OCI-LY7 (cell line): ENCODE data around the gene SKAP2. TPM values are rescaled to one million over a fixed set of nuclear protein-coding genes. Genes with fewer than 3 reads are reported as not detected.
A peak's percentile ranks its signal among the peaks of the same experiment; 100 is the strongest.

Experiments
- BruUV-seq: library from RNA; stranded (reverse); fragments of 400-500 nt; replicated peaks from 2 replicates; lab custom pipeline; 2021; lab: Mats Ljungman, UMichigan
- CTCF ChIA-PET: fragments of 300-600 bp; sonication (Branson Sonifier 250); formaldehyde crosslinking; loops from one replicate; lab custom pipeline; 2022; ENCODE audit warnings: antibody characterized with exemption; ENCODE audit not compliant: unreplicated experiment; lab: Charles Lee
- POLR2A ChIA-PET: fragments of 300-600 bp; sonication (Branson Sonifier 250); formaldehyde crosslinking; loops from one replicate; lab custom pipeline; 2022; ENCODE audit warnings: antibody characterized with exemption; lab: Charles Lee
- DNase-seq: peaks from one replicate; pipeline ENCODE4 v3.0.0-alpha.2; 2015; ENCODE audit warnings: low spot score
- H2AFZ ChIP-seq: fragments of 200-600 bp; sonication (generic), shearing (Covaris generic); 2 replicates; pipeline ENCODE4 v1.6.1; 2014; ENCODE audit warnings: mild to moderate bottlenecking, antibody characterized with exemption, low read length, moderate library complexity
- H3K27ac ChIP-seq: fragments of 200-600 bp; sonication (generic); 2 replicates; pipeline ENCODE4 v1.5.1; 2014; ENCODE audit warnings: mixed run types, low read depth, mild to moderate bottlenecking, moderate library complexity, low read length, inconsistent platforms; ENCODE audit not compliant: poor library complexity, severe bottlenecking
- H3K36me3 ChIP-seq: fragments of 200-600 bp; sonication (generic); 2 replicates; pipeline ENCODE4 v1.6.1; 2014; ENCODE audit warnings: mild to moderate bottlenecking, antibody characterized with exemption, low read length, moderate library complexity, mixed read lengths; ENCODE audit not compliant: insufficient read depth
- H3K4me1 ChIP-seq: fragments of 200-600 bp; sonication (generic); 2 replicates; pipeline ENCODE4 v1.5.1; 2014; ENCODE audit warnings: mild to moderate bottlenecking, low read length; ENCODE audit not compliant: insufficient read depth, poor library complexity, severe bottlenecking
- H3K4me2 ChIP-seq: fragments of 200-600 bp; sonication (generic); 2 replicates; pipeline ENCODE4 v1.6.1; 2014; ENCODE audit warnings: mild to moderate bottlenecking, low read length
- H3K4me3 ChIP-seq: fragments of 200-600 bp; sonication (generic); 2 replicates; pipeline ENCODE4 v1.5.1; 2014; ENCODE audit warnings: mild to moderate bottlenecking, low read depth, low read length; ENCODE audit not compliant: poor library complexity, severe bottlenecking
- H3K79me2 ChIP-seq: fragments of 200-600 bp; sonication (generic); 2 replicates; pipeline ENCODE4 v1.6.1; 2016; ENCODE audit warnings: low read depth, mild to moderate bottlenecking, low read length, moderate library complexity, mixed read lengths; ENCODE audit not compliant: insufficient read depth
- H3K9me2 ChIP-seq: fragments of 200-600 bp; sonication (generic); 2 replicates; pipeline ENCODE4 v1.6.1; 2016; ENCODE audit warnings: mild to moderate bottlenecking, low read length, mixed read lengths; ENCODE audit not compliant: insufficient read depth
- H3K9me3 ChIP-seq: fragments of 200-600 bp; sonication (generic); 2 replicates; pipeline ENCODE4 v1.6.1; 2014; ENCODE audit warnings: mild to moderate bottlenecking, mixed run types, low read length, mixed read lengths
- H4K20me1 ChIP-seq: fragments of 200-600 bp; sonication (generic); 2 replicates; pipeline ENCODE4 v1.6.1; 2014; ENCODE audit warnings: mild to moderate bottlenecking, antibody characterized with exemption, low read length, moderate library complexity, mixed read lengths; ENCODE audit not compliant: insufficient read depth
- CTCF ChIP-seq: fragments of 200-600 bp; sonication (generic); conservative IDR thresholded peaks from 2 replicates; pipeline ENCODE4 v1.5.1; 2014; ENCODE audit warnings: mild to moderate bottlenecking, antibody characterized with exemption, low read length, moderate library complexity, mixed read lengths
- EZH2phosphoT487 ChIP-seq: fragments of 200-600 bp; sonication (generic); IDR thresholded peaks from 2 replicates; pipeline ENCODE4 v1.6.1; 2018; ENCODE audit warnings: low read depth, borderline replicate concordance, mild to moderate bottlenecking, mixed run types, antibody characterized with exemption, low read length, moderate library complexity, mixed read lengths
- intact Hi-C: fragments of 100-400 bp; cut with micrococcal nuclease; formaldehyde crosslinking; loops from one replicate; pipeline ENCODE4 v1.10.0; 2022; ENCODE audit not compliant: unreplicated experiment
- total RNA-seq, 2 experiments: library from RNA; depleted of rRNA in 1 of 2; stranded (reverse); fragments of >200 nt in 1 of 2; shearing (Covaris generic) in 1 of 2; gene quantifications; 2 replicates each; pipeline ENCODE4 v1.2.3, GENCODE V29; 2014 to 2022

The SKAP2 gene
- total RNA-seq, 2 experiments from 2014 or later: 15.5 to 54.8 TPM

- no peaks in the 10 kb centered on the region for H4K20me1 ChIP-seq
- H2AFZ ChIP-seq: no peak overlapping the region
- no peak overlapping the region for H3K4me3 ChIP-seq
- no peaks in the 10 kb centered on the region for H3K36me3 ChIP-seq
- intact Hi-C loops: no loop called here
- CTCF ChIA-PET: interaction anchor here (0.6 to 1.3 kb wide), 2 partner anchors 82 to 1306 kb away, joined by 3 to 4 read pairs; no protein-coding TSS in a partner anchor
- H3K9me3 ChIP-seq: no peaks in the 10 kb centered on the region
- H3K4me1 ChIP-seq: peaks cover 12% of the 10 kb centered on the region
- 0 out of 2 replicates have a peak overlapping the region, but pooled peaks have one; percentile 3 for H3K4me2 ChIP-seq
- DNase-seq: peak; percentile 35
- BruUV-seq: no TSS peak
- TF ChIP-seq CTCF (no peak), EZH2phosphoT487 (no peak)
- H3K79me2 ChIP-seq: no peaks in the 10 kb centered on the region
- POLR2A ChIA-PET: interaction anchor here (1.0 to 1.8 kb wide), 2 partner anchors 8 to 9 kb away, joined by 6 to 9 read pairs; no protein-coding TSS in a partner anchor
- no peak overlapping the region for H3K27ac ChIP-seq
- H3K9me2 ChIP-seq: no peaks in the 10 kb centered on the region
Measured at GRCh38 chr7:26688936-26689506, 175.4 kb downstream of the SKAP2 start.

- no peaks in the 10 kb centered on the region for H3K9me3 ChIP-seq
- no peaks in the 10 kb centered on the region for H3K9me2 ChIP-seq
- H3K36me3 ChIP-seq: no peaks in the 10 kb centered on the region
- intact Hi-C loops: no loop called here
- H3K4me2 ChIP-seq: 0 out of 2 replicates have a peak overlapping the region, but pooled peaks have one; percentile 3
- H3K4me3 ChIP-seq: no peak overlapping the region
- no TSS peak for BruUV-seq
- H3K79me2 ChIP-seq: no peaks in the 10 kb centered on the region
- H3K27ac ChIP-seq: no peak overlapping the region
- CTCF ChIA-PET: no interaction called here
- no peak overlapping the region for H2AFZ ChIP-seq
- no peak for TF ChIP-seq EZH2phosphoT487
- no peak for TF ChIP-seq CTCF
- H4K20me1 ChIP-seq: no peaks in the 10 kb centered on the region
- POLR2A ChIA-PET: interaction anchor here (1.0 to 1.6 kb wide), 3 partner anchors 10 to 462 kb away, joined by 3 to 6 read pairs (median 3); no protein-coding TSS in a partner anchor
- DNase-seq: no peak
- peaks cover 12% of the 10 kb centered on the region for H3K4me1 ChIP-seq
Measured at GRCh38 chr7:26688388-26688787, 176.0 kb downstream of the SKAP2 start.

GRCh38 chr7:26687032-26687431, 177.4 kb downstream of the SKAP2 start:
- H2AFZ ChIP-seq: no peak overlapping the region
- no peaks in the 10 kb centered on the region for H3K79me2 ChIP-seq
- H3K36me3 ChIP-seq: no peaks in the 10 kb centered on the region
- no peak for DNase-seq
- no TSS peak for BruUV-seq
- H3K4me3 ChIP-seq: no peak overlapping the region
- no peak overlapping the region for H3K27ac ChIP-seq
- H3K9me3 ChIP-seq: no peaks in the 10 kb centered on the region
- TF ChIP-seq CTCF (no peak), EZH2phosphoT487 (no peak)
- no peak overlapping the region for H3K4me2 ChIP-seq
- CTCF ChIA-PET: no interaction called here
- no peaks in the 10 kb centered on the region for H3K9me2 ChIP-seq
- peaks cover 12% of the 10 kb centered on the region for H3K4me1 ChIP-seq
- intact Hi-C loops: no loop called here
- POLR2A ChIA-PET: interaction anchor here (1.6 kb wide), 1 partner anchor 458 kb away, joined by 3 read pairs; no protein-coding TSS in a partner anchor
- H4K20me1 ChIP-seq: no peaks in the 10 kb centered on the region
